Erythroblast (primary cell): ENCODE data around the gene CTCFL.

Experiments used
- GATA1 ChIP-seq: IDR thresholded peaks from 2 replicates; pipeline ENCODE4 v1.6.1; 2011; ENCODE audit warnings: low read depth, mild to moderate bottlenecking, control low read depth, low read length, moderate library complexity
- POLR2A ChIP-seq: IDR thresholded peaks from 2 replicates; pipeline ENCODE4 v1.6.1; 2011; ENCODE audit warnings: mild to moderate bottlenecking, low read length

GRCh38 chr20:57474205-57474604, 50.7 kb downstream of the CTCFL start:
- TF ChIP-seq POLR2A (no peak), GATA1 (no peak)
